Peyer's patch (tissue), 4 donors: ENCODE results near the gene CXCL3. TPM values are rescaled to one million over a fixed set of nuclear protein-coding genes. Genes with fewer than 3 reads are reported as not detected.

ENCODE experiments used
- DNase-seq, 3 donors: peaks; one replicate each; pipeline ENCODE4 v3.0.0-alpha.2; 2017 to 2019
- H3K27ac ChIP-seq, 4 donors: fragments of 200-600 bp; sonication (generic); one replicate each; pipeline ENCODE4 v1.5.1; 2016 to 2019
- H3K27me3 ChIP-seq, 2 donors: fragments of 200-600 bp; sonication (generic); one replicate each; pipeline ENCODE4 v1.5.1; 2019
- H3K36me3 ChIP-seq, 3 donors: fragments of 200-600 bp; sonication (generic); one replicate each; pipeline ENCODE4 v1.5.1; 2016 to 2019
- H3K4me1 ChIP-seq, 4 donors: fragments of 200-600 bp; sonication (generic); one replicate each; pipeline ENCODE4 v1.5.1; 2016 to 2019
- H3K4me3 ChIP-seq, 4 donors: fragments of 200-600 bp; sonication (generic); 1 replicate in 3 of 4; 2 replicates in 1 of 4; pipeline ENCODE4 v1.5.1; 2016 to 2019; ENCODE audit warnings: mild to moderate bottlenecking in 1 of 4
- H3K9me3 ChIP-seq, 4 donors: fragments of 200-600 bp; sonication (generic); one replicate each; pipeline ENCODE4 v1.5.1; 2016 to 2019; ENCODE audit warnings: mild to moderate bottlenecking in 1 of 4
- CTCF ChIP-seq, 6 experiments: fragments of 450-650 bp in 4 of 6; fragments of 200-600 bp in 2 of 6; sonication (generic) in 1 of 6; IDR thresholded peaks; one replicate each; pipeline ENCODE4 v1.5.1; 2017 to 2019; ENCODE audit warnings: antibody characterized with exemption in 6 of 6, mild to moderate bottlenecking in 3 of 6, moderate library complexity in 1 of 6
- POLR2A ChIP-seq, 2 donors: fragments of 450-650 bp; IDR thresholded peaks; one replicate each; pipeline ENCODE4 v1.5.1; 2017; ENCODE audit warnings: antibody characterized with exemption in 2 of 2, mild to moderate bottlenecking in 2 of 2, moderate library complexity in 2 of 2
- total RNA-seq, 4 donors: library from RNA; depleted of rRNA; stranded (reverse); fragments of >200 nt; gene quantifications; one replicate each; pipeline ENCODE4 v1.1.0, GENCODE V29; 2016

Gene CXCL3
- total RNA-seq, 4 donors from 2014 or later: 1.5 to 3.3 (median 2.2) TPM

DNA sequence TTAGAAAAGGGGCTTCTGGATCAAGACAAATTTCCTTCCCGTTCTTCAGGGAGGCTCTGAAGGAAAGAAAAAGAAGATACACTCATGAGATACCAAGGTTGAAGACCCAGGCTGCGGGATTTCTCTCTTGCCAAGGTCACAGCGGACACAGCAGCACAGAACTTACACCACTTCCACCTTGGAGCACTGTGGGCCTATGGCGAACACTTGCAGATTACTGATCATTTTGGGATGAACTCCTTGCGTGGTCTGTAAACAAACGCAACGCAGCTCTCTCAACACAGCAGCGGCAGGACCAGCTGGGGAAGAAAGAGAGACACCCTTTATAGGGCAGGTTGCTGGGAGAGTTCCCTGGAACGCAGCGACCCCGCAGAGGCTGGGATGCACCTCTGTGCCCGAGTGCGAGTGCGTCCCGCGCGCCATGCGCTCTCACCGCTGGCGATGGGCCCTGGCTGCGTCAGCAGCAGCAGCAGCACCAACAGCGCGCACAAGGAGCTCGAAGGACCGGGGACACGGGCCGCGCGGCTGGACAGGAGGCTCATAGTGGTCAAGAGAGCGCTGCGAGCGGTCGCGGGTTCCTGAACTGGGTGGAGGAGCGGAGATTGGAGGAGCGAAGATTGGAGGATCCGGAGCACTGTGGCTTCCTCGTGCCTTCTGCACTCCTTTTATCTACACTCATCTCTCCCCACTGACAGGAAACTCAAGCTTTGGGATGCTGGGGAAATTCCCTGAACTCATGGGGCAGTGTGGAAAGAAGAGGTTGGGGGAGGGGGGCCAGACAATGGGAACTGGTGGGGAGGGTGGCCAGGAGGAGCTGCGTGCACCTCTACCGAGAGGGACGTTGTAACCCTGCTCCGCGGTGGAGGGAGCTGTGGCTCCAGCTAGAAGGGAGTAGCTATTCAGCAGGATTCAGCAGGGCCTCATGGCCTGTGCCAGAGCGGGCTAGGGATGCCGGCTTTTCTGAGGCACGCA, 40.2 kb downstream of the CXCL3 start, which contains the start of gene CXCL5:
Gene CXCL5 (minus strand): TSS at position 638 of the 972 bp plus-strand sequence. CDS start 96 bp downstream, at position 542.
- no peaks in the 10 kb centered on the region for H3K27me3 ChIP-seq
- H3K27ac ChIP-seq: no peak within 1 kb of the TSS
- H3K4me1 ChIP-seq: no peaks in the 10 kb centered on the region
- DNase-seq: peak in 1 of 3 donors; percentile 51
- peak within 1 kb of the TSS in 2 of 4 donors; percentile 28 to 34 for H3K4me3 ChIP-seq
- no peaks in the 10 kb centered on the region for H3K36me3 ChIP-seq
- no peaks in the 10 kb centered on the region for H3K9me3 ChIP-seq
- TF ChIP-seq POLR2A (IDR thresholded peaks at IDR 0.05): no peak
- no peak for TF ChIP-seq CTCF (IDR thresholded peaks at IDR 0.05)

- Histone ChIP-seq H3K27ac (no peak overlapping the region), H3K4me3 (no peak overlapping the region), H3K27me3 (no peaks in the 10 kb centered on the region), H3K36me3 (no peaks in the 10 kb centered on the region), H3K4me1 (no peaks in the 10 kb centered on the region), H3K9me3 (no peaks in the 10 kb centered on the region)
- TF ChIP-seq POLR2A (IDR thresholded peaks at IDR 0.05) (no peak), CTCF (IDR thresholded peaks at IDR 0.05) (no peak)
- DNase-seq: no peak
Measured at GRCh38 chr4:73992050-73992449, 46.4 kb downstream of the CXCL3 start.

GRCh38 chr4:73991742-73992000, 46.8 kb downstream of the CXCL3 start:
- DNase-seq: no peak
- no peaks in the 10 kb centered on the region for H3K9me3 ChIP-seq
- H3K27ac ChIP-seq: no peak overlapping the region
- no peaks in the 10 kb centered on the region for H3K27me3 ChIP-seq
- TF ChIP-seq POLR2A (IDR thresholded peaks at IDR 0.05) (no peak), CTCF (IDR thresholded peaks at IDR 0.05) (no peak)
- H3K4me1 ChIP-seq: no peaks in the 10 kb centered on the region
- no peak overlapping the region for H3K4me3 ChIP-seq
- H3K36me3 ChIP-seq: no peaks in the 10 kb centered on the region

DNA sequence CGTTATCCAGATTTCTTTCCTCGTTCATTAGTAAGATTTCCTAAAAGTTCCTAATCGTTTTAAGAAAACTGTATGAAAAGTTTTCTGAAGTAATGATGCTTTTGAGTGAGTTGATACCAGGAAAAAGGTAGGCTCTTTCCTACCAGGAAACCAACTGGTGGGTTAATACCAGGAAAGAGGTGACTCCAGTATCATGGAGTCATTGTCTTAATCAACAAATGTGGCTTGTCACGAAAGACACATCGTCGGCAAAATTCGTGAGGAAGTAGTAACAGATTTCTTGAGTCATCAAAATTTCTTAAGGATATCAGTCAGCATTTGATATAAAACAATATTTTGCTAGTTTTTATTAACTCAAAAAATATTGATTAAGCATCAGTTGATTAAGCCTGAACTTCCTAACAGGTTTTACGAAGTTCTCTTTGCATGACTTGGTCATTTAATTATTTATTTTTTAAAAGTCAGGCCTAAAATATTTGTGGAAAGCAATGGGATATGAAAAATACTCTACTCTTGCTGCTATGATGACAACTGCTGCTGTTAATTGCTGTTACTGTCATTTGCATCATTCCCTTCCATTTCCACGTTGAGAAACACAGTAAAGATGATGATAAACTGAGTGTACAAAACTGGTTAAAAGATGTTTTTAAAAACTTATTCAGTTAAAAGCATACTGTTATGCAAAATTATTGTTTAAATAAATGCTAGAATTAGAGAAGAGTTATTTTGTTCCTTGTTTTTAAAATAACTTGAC, 47.3 kb downstream of the CXCL3 start:
- H3K36me3 ChIP-seq: no peaks in the 10 kb centered on the region
- no peak overlapping the region for H3K27ac ChIP-seq
- H3K4me1 ChIP-seq: no peaks in the 10 kb centered on the region
- no peak overlapping the region for H3K4me3 ChIP-seq
- no peak for TF ChIP-seq CTCF (IDR thresholded peaks at IDR 0.05)
- no peak for TF ChIP-seq POLR2A (IDR thresholded peaks at IDR 0.05)
- no peaks in the 10 kb centered on the region for H3K9me3 ChIP-seq
- H3K27me3 ChIP-seq: no peaks in the 10 kb centered on the region
- no peak for DNase-seq

GRCh38 chr4:73989928-73990327, 48.6 kb downstream of the CXCL3 start:
- no peak for DNase-seq
- no peaks in the 10 kb centered on the region for H3K9me3 ChIP-seq
- no peaks in the 10 kb centered on the region for H3K36me3 ChIP-seq
- H3K27me3 ChIP-seq: no peaks in the 10 kb centered on the region
- TF ChIP-seq POLR2A (IDR thresholded peaks at IDR 0.05) (no peak), CTCF (IDR thresholded peaks at IDR 0.05) (no peak)
- no peak overlapping the region for H3K27ac ChIP-seq
- H3K4me1 ChIP-seq: no peaks in the 10 kb centered on the region
- H3K4me3 ChIP-seq: no peak overlapping the region
